Stimulated activated CD8-positive, alpha-beta memory T cell treated with anti-CD3 and anti-CD28 coated beads, Interleukin-7, amount 100 ng/mL, for 4 hours (primary cell): Measurements from ENCODE around the gene MROH9.

Experiments
- DNase-seq, 2 donors: peaks; one replicate each; pipeline ENCODE4 v3.0.0-alpha.2; 2020; ENCODE audit warnings: low read depth in 2 of 2

MROH9 gene

GRCh38 chr1:171081763-171082201 is 146.4 kb downstream of the MROH9 start:
- DNase-seq, result no peak

GRCh38 chr1:171082606-171083005 is 147.3 kb downstream of the MROH9 start:
- DNase-seq, result no peak

- no peak for DNase-seq
Measured at GRCh38 chr1:171083222-171083621, 147.9 kb downstream of the MROH9 start.

- DNase-seq, result no peak
Measured at GRCh38 chr1:171084091-171084490, 148.8 kb downstream of the MROH9 start.

GRCh38 chr1:171084870-171085269 is 149.5 kb downstream of the MROH9 start:
- no peak for DNase-seq

- no peak for DNase-seq
Measured at GRCh38 chr1:171087896-171088295, 152.6 kb downstream of the MROH9 start.

- no peak for DNase-seq
Measured at GRCh38 chr1:171090604-171091003, 155.3 kb downstream of the MROH9 start, which contains the start of gene FMO3. Gene FMO3, plus strand, starts transcription at chr1:171090905. Its CDS starts 1,754 bp downstream, at chr1:171092659.

GRCh38 chr1:171103862-171104261 is 168.5 kb downstream of the MROH9 start:
- DNase-seq, result no peak

- DNase-seq, result no peak
Measured at GRCh38 chr1:171107262-171107940, 172.1 kb downstream of the MROH9 start.

- DNase-seq, result no peak
Measured at GRCh38 chr1:171107969-171108368, 172.6 kb downstream of the MROH9 start.

GRCh38 chr1:171109966-171110365 is 174.6 kb downstream of the MROH9 start:
- no peak for DNase-seq

GRCh38 chr1:171110621-171111326 is 175.4 kb downstream of the MROH9 start:
- DNase-seq, result no peak

GRCh38 chr1:171112119-171112518 is 176.8 kb downstream of the MROH9 start:
- no peak for DNase-seq

GRCh38 chr1:171113382-171113781 is 178.0 kb downstream of the MROH9 start:
- DNase-seq, result no peak
